HG03432 (cell line): ENCODE measurements around the gene MT1HL1.

Experiments used
- ATAC-seq: cut with Tn5 transposase; IDR thresholded peaks from one replicate; pipeline ENCODE4 v1.9.1; 2021; ENCODE audit warnings: mild to moderate bottlenecking, moderate library complexity; ENCODE audit not compliant: unreplicated experiment

Gene MT1HL1

GRCh38 chr1:237004116-237004515 is at the start of gene MT1HL1:
Gene MT1HL1 (minus strand): TSS chr1:237004441. CDS start chr1:237004372, 69 bp downstream.
- no peak for ATAC-seq

- no peak for ATAC-seq
Observed at GRCh38 chr1:237050915-237051314, 46.7 kb upstream of the MT1HL1 start.

- ATAC-seq, result no peak
Observed at GRCh38 chr1:237050185-237050584, 45.9 kb upstream of the MT1HL1 start.

GRCh38 chr1:237048803-237049202 is 44.6 kb upstream of the MT1HL1 start:
- no peak for ATAC-seq

- no peak for ATAC-seq
Observed at GRCh38 chr1:237045278-237046016, 41.2 kb upstream of the MT1HL1 start.

GRCh38 chr1:237043846-237044636 is 39.8 kb upstream of the MT1HL1 start:
- ATAC-seq, result no peak

- no peak for ATAC-seq
Observed at GRCh38 chr1:237042892-237043576, 38.8 kb upstream of the MT1HL1 start.

- no peak for ATAC-seq
Observed at GRCh38 chr1:237042526-237042891, 38.3 kb upstream of the MT1HL1 start.

- ATAC-seq, result no peak
Observed at GRCh38 chr1:237041795-237042525, 37.7 kb upstream of the MT1HL1 start, which contains the start of gene RYR2. Gene RYR2 (plus strand): TSS chr1:237042184. CDS start chr1:237042522, 338 bp downstream.

GRCh38 chr1:237041461-237041794 is 37.2 kb upstream of the MT1HL1 start:
- ATAC-seq, result no peak

- ATAC-seq, result no peak
Observed at GRCh38 chr1:237040823-237041222, 36.6 kb upstream of the MT1HL1 start.

GRCh38 chr1:237038211-237038610 is 34.0 kb upstream of the MT1HL1 start:
- ATAC-seq, result no peak

- ATAC-seq, result no peak
Observed at GRCh38 chr1:237035759-237036158, 31.5 kb upstream of the MT1HL1 start.

GRCh38 chr1:237033804-237034203 is 29.6 kb upstream of the MT1HL1 start:
- ATAC-seq, result no peak

GRCh38 chr1:237033061-237033460 is 28.8 kb upstream of the MT1HL1 start:
- ATAC-seq, result no peak

GRCh38 chr1:237032029-237032428 is 27.8 kb upstream of the MT1HL1 start:
- ATAC-seq, result peak; percentile 94

GRCh38 chr1:237031480-237031879 is 27.2 kb upstream of the MT1HL1 start:
- no peak for ATAC-seq

- ATAC-seq, result no peak
Observed at GRCh38 chr1:237029850-237030535, 25.8 kb upstream of the MT1HL1 start.

GRCh38 chr1:237029240-237029639 is 25.0 kb upstream of the MT1HL1 start:
- no peak for ATAC-seq

GRCh38 chr1:237025358-237026074 is 21.3 kb upstream of the MT1HL1 start:
- ATAC-seq, result no peak
